B cell (primary cell): ENCODE data around the gene HOXD12. TPM values are rescaled to one million over a fixed set of nuclear protein-coding genes. Genes with fewer than 3 reads are reported as not detected.

ENCODE experiments used
- ATAC-seq: fragments of 200-7000 bp; cut with Tn5 transposase; one replicate; pipeline ENCODE4 v1.10.0; 2021; ENCODE audit warnings: low read depth, mild to moderate bottlenecking, moderate number of reproducible peaks, moderate library complexity
- CTCF ChIA-PET: fragments of 350-600 bp; sonication (Branson Sonifier 250); formaldehyde crosslinking; loops from one replicate; lab custom pipeline; 2021; ENCODE audit warnings: antibody characterized with exemption, inconsistent platforms; lab: Charles Lee
- POLR2A ChIA-PET: fragments of 350-600 bp; sonication (Branson Sonifier 250); formaldehyde crosslinking; loops from one replicate; lab custom pipeline; 2021; ENCODE audit warnings: antibody characterized with exemption; lab: Charles Lee
- DNase-seq: peaks from one replicate; pipeline ENCODE4 v3.0.0; 2013
- H2AFZ ChIP-seq: 2 replicates; pipeline ENCODE4 v1.6.1; 2012; ENCODE audit warnings: mild to moderate bottlenecking, low read depth, low read length; ENCODE audit not compliant: insufficient read depth, poor library complexity, severe bottlenecking
- H3K27ac ChIP-seq, 2 donors: 1 replicate in 1 of 2; 2 replicates in 1 of 2; pipeline ENCODE4 v1.5.1; 2012 to 2013; ENCODE audit warnings: low read length in 2 of 2, mild to moderate bottlenecking in 2 of 2, moderate library complexity in 1 of 2
- H3K27me3 ChIP-seq, 4 experiments: fragments of 200-600 bp in 1 of 4; sonication (generic) in 1 of 4; replicated peaks in 1 of 4; 1 replicate in 2 of 4; 2 replicates in 2 of 4; pipeline versions ENCODE4 v1.6.1 to v1.7.0; 2013 to 2016; ENCODE audit warnings: low read length in 3 of 4, mild to moderate bottlenecking in 2 of 4, mixed read lengths in 1 of 4, moderate library complexity in 1 of 4; ENCODE audit not compliant: insufficient read depth in 4 of 4, control insufficient read depth in 3 of 4; ENCODE audit errors: control extremely low read depth in 1 of 4
- H3K36me3 ChIP-seq, 2 experiments: replicated peaks in 1 of 2; 1 replicate in 1 of 2; 2 replicates in 1 of 2; pipeline versions ENCODE4 v1.6.1 to v1.7.1; 2013; ENCODE audit warnings: low read length in 1 of 2; ENCODE audit not compliant: insufficient read depth in 2 of 2, control insufficient read depth in 1 of 2; ENCODE audit errors: control extremely low read depth in 1 of 2, extremely low read depth in 1 of 2
- H3K4me1 ChIP-seq, 2 donors: fragments of 200-600 bp in 1 of 2; sonication (generic) in 1 of 2; 1 replicate in 1 of 2; 2 replicates in 1 of 2; pipeline versions ENCODE4 v1.5.1 to v1.6.1; 2013 to 2017; ENCODE audit warnings: low read length in 2 of 2; ENCODE audit not compliant: control insufficient read depth in 2 of 2, insufficient read depth in 2 of 2
- H3K4me2 ChIP-seq: replicated peaks from 2 replicates; pipeline ENCODE3; 2012; ENCODE audit warnings: mild to moderate bottlenecking, low read depth, low read length; ENCODE audit not compliant: poor library complexity, severe bottlenecking
- H3K4me3 ChIP-seq, 5 experiments: fragments of 200-600 bp in 1 of 5; sonication (generic) in 1 of 5; 1 replicate in 3 of 5; 2 replicates in 2 of 5; pipeline versions ENCODE4 v1.5.1 to v1.7.0; 2011 to 2016; ENCODE audit warnings: low read length in 4 of 5, mild to moderate bottlenecking in 4 of 5, low read depth in 2 of 5, control low read depth in 1 of 5, moderate library complexity in 1 of 5; ENCODE audit not compliant: insufficient read depth in 1 of 5; ENCODE audit errors: control extremely low read depth in 1 of 5, extremely low read depth in 1 of 5
- H3K79me2 ChIP-seq: fragments of 200-600 bp; sonication (generic); one replicate; pipeline ENCODE4 v1.6.0; 2016; ENCODE audit warnings: low read length; ENCODE audit not compliant: control insufficient read depth, insufficient read depth
- H3K9ac ChIP-seq: fragments of 200-600 bp; sonication (generic); 2 replicates; pipeline ENCODE4 v1.6.1; 2017; ENCODE audit warnings: mild to moderate bottlenecking, low read length, moderate library complexity
- H3K9me3 ChIP-seq, 3 donors: one replicate each; pipeline versions ENCODE4 v1.6.1 to v1.7.1; 2013; ENCODE audit warnings: low read length in 2 of 3; ENCODE audit not compliant: control insufficient read depth in 2 of 3, insufficient read depth in 1 of 3; ENCODE audit errors: control extremely low read depth in 1 of 3
- H4K20me1 ChIP-seq: 2 replicates; pipeline ENCODE4 v1.6.0; 2012; ENCODE audit warnings: mild to moderate bottlenecking, low read length; ENCODE audit not compliant: insufficient read depth, control insufficient read depth, poor library complexity, severe bottlenecking
- H3K27ac Mint-ChIP-seq: one replicate; pipeline ENCODE4 v1.8.0; 2021; ENCODE audit warnings: mixed read lengths
- H3K27me3 Mint-ChIP-seq: one replicate; pipeline ENCODE4 v1.8.0; 2021; ENCODE audit warnings: mixed read lengths
- H3K4me1 Mint-ChIP-seq: one replicate; pipeline ENCODE4 v1.8.0; 2021; ENCODE audit warnings: mixed read lengths
- H3K4me3 Mint-ChIP-seq: one replicate; pipeline ENCODE4 v1.8.0; 2021; ENCODE audit warnings: mixed read lengths
- H3K9me3 Mint-ChIP-seq: one replicate; pipeline ENCODE4 v1.8.0; 2022; ENCODE audit warnings: mixed read lengths; ENCODE audit not compliant: insufficient read depth
- CTCF ChIP-seq: fragments of 200-600 bp; IDR thresholded peaks from one replicate; pipeline ENCODE4 v1.8.0; 2022; ENCODE audit warnings: antibody characterized with exemption, mild to moderate bottlenecking
- EZH2 ChIP-seq: IDR thresholded peaks from 2 replicates; pipeline ENCODE4 v1.6.1; 2012; ENCODE audit warnings: borderline replicate concordance, low read depth, mild to moderate bottlenecking, moderate library complexity, low read length; ENCODE audit not compliant: insufficient read depth, poor library complexity, severe bottlenecking
- WGBS: methylation state at CpG from one replicate; pipeline ENCODE4 v1.1.5; 2013; ENCODE audit warnings: missing lambda C conversion rate; ENCODE audit not compliant: insufficient coverage; 5-methylcytosine and 5-hydroxymethylcytosine counted together
- intact Hi-C: fragments of 100-400 bp; cut with micrococcal nuclease; formaldehyde crosslinking; loops from one replicate; pipeline ENCODE4 v1.10.0; 2022
- polyA plus RNA-seq: library from polyadenylated mRNA; depleted of rRNA; stranded (reverse); fragments of >200 nt; gene quantifications from 2 replicates; pipeline ENCODE4 v1.2.3, GENCODE V29; 2012
- total RNA-seq, 2 donors: library from RNA; stranded (reverse); fragments of 120-200 nt in 1 of 2; gene quantifications; 1 replicate in 1 of 2; 2 replicates in 1 of 2; pipeline versions ENCODE4 v1.2.3 to v1.2.4, GENCODE V29; 2013 to 2022

HOXD12 gene
- total and polyA plus RNA-seq, 2 donors (not counting 1 experiment from before 2014, with no cell fraction given): not detected

GRCh38 chr2:176103742-176104315 lies 4.2 kb downstream of the HOXD12 start:
- Histone ChIP-seq H3K27ac (no peak overlapping the region), H3K4me3 (no peak overlapping the region), H3K4me2 (no peak overlapping the region), H3K9ac (no peak overlapping the region), H3K36me3 (no peaks in the 10 kb centered on the region), H2AFZ (no peak overlapping the region), H4K20me1 (no peaks in the 10 kb centered on the region), H3K4me1 (peaks cover 3 to 36% of the 10 kb centered on the region in 2 donors), H3K9me3 (peaks cover 0 to 55% (median 0%) of the 10 kb centered on the region in 3 donors), H3K79me2 (no peaks in the 10 kb centered on the region), H3K27me3 (peaks cover 0 to 90% (median 55%) of the 10 kb centered on the region in 4 experiments)
- no peak overlapping the region for H3K27ac Mint-ChIP-seq
- no peaks in the 10 kb centered on the region for H3K9me3 Mint-ChIP-seq
- H3K27me3 Mint-ChIP-seq: peaks cover 79% of the 10 kb centered on the region
- CTCF ChIA-PET: no interaction called here
- DNase-seq (no peak), ATAC-seq (no peak)
- no peak overlapping the region for H3K4me3 Mint-ChIP-seq
- 10% methylated on average over 5 of the region's 17 CpGs for WGBS
- intact Hi-C loops: no loop called here
- POLR2A ChIA-PET: no interaction called here
- peaks cover 11% of the 10 kb centered on the region for H3K4me1 Mint-ChIP-seq
- TF ChIP-seq CTCF: no peak
- TF ChIP-seq EZH2: no peak

GRCh38 chr2:176104316-176105077 lies 4.9 kb downstream of the HOXD12 start:
- 10% methylated on average over 50 of the region's 56 CpGs for WGBS
- Histone ChIP-seq H2AFZ (no peak overlapping the region), H3K79me2 (no peaks in the 10 kb centered on the region), H3K4me1 (peaks cover 3 to 36% of the 10 kb centered on the region in 2 donors), H3K36me3 (no peaks in the 10 kb centered on the region), H3K4me3 (no peak overlapping the region), H3K9ac (no peak overlapping the region), H3K9me3 (peaks cover 0 to 54% (median 0%) of the 10 kb centered on the region in 3 donors), H3K27me3 (peaks cover 0 to 90% (median 53%) of the 10 kb centered on the region in 4 experiments), H3K4me2 (no peak overlapping the region), H4K20me1 (no peaks in the 10 kb centered on the region), H3K27ac (no peak overlapping the region)
- Mint-ChIP-seq H3K4me1 (peaks cover 11% of the 10 kb centered on the region), H3K9me3 (peaks cover 2% of the 10 kb centered on the region), H3K27ac (no peak overlapping the region), H3K4me3 (peak overlapping the region; percentile 5), H3K27me3 (peaks cover 79% of the 10 kb centered on the region)
- intact Hi-C loops: no loop called here
- TF ChIP-seq EZH2 (no peak), CTCF (no peak)
- DNase-seq (no peak), ATAC-seq (no peak)
- CTCF ChIA-PET: no interaction called here
- POLR2A ChIA-PET: no interaction called here
